OCI-LY7 (cell line): Measurements from ENCODE around the gene YPEL4. TPM values are rescaled to one million over a fixed set of nuclear protein-coding genes. Genes with fewer than 3 reads are reported as not detected.

Experiments used
- BruUV-seq: library from RNA; stranded (reverse); fragments of 400-500 nt; replicated peaks from 2 replicates; lab custom pipeline; 2021; lab: Mats Ljungman, UMichigan
- CTCF ChIA-PET: fragments of 300-600 bp; sonication (Branson Sonifier 250); formaldehyde crosslinking; loops from one replicate; lab custom pipeline; 2022; ENCODE audit warnings: antibody characterized with exemption; ENCODE audit not compliant: unreplicated experiment; lab: Charles Lee
- POLR2A ChIA-PET: fragments of 300-600 bp; sonication (Branson Sonifier 250); formaldehyde crosslinking; loops from one replicate; lab custom pipeline; 2022; ENCODE audit warnings: antibody characterized with exemption; lab: Charles Lee
- DNase-seq: peaks from one replicate; pipeline ENCODE4 v3.0.0-alpha.2; 2015; ENCODE audit warnings: low spot score
- H2AFZ ChIP-seq: fragments of 200-600 bp; sonication (generic), shearing (Covaris generic); 2 replicates; pipeline ENCODE4 v1.6.1; 2014; ENCODE audit warnings: mild to moderate bottlenecking, antibody characterized with exemption, low read length, moderate library complexity
- H3K27ac ChIP-seq: fragments of 200-600 bp; sonication (generic); 2 replicates; pipeline ENCODE4 v1.5.1; 2014; ENCODE audit warnings: mixed run types, low read depth, mild to moderate bottlenecking, moderate library complexity, low read length, inconsistent platforms; ENCODE audit not compliant: poor library complexity, severe bottlenecking
- H3K36me3 ChIP-seq: fragments of 200-600 bp; sonication (generic); 2 replicates; pipeline ENCODE4 v1.6.1; 2014; ENCODE audit warnings: mild to moderate bottlenecking, antibody characterized with exemption, low read length, moderate library complexity, mixed read lengths; ENCODE audit not compliant: insufficient read depth
- H3K4me1 ChIP-seq: fragments of 200-600 bp; sonication (generic); 2 replicates; pipeline ENCODE4 v1.5.1; 2014; ENCODE audit warnings: mild to moderate bottlenecking, low read length; ENCODE audit not compliant: insufficient read depth, poor library complexity, severe bottlenecking
- H3K4me2 ChIP-seq: fragments of 200-600 bp; sonication (generic); 2 replicates; pipeline ENCODE4 v1.6.1; 2014; ENCODE audit warnings: mild to moderate bottlenecking, low read length
- H3K4me3 ChIP-seq: fragments of 200-600 bp; sonication (generic); 2 replicates; pipeline ENCODE4 v1.5.1; 2014; ENCODE audit warnings: mild to moderate bottlenecking, low read depth, low read length; ENCODE audit not compliant: poor library complexity, severe bottlenecking
- H3K79me2 ChIP-seq: fragments of 200-600 bp; sonication (generic); 2 replicates; pipeline ENCODE4 v1.6.1; 2016; ENCODE audit warnings: low read depth, mild to moderate bottlenecking, low read length, moderate library complexity, mixed read lengths; ENCODE audit not compliant: insufficient read depth
- H3K9me2 ChIP-seq: fragments of 200-600 bp; sonication (generic); 2 replicates; pipeline ENCODE4 v1.6.1; 2016; ENCODE audit warnings: mild to moderate bottlenecking, low read length, mixed read lengths; ENCODE audit not compliant: insufficient read depth
- H3K9me3 ChIP-seq: fragments of 200-600 bp; sonication (generic); 2 replicates; pipeline ENCODE4 v1.6.1; 2014; ENCODE audit warnings: mild to moderate bottlenecking, mixed run types, low read length, mixed read lengths
- H4K20me1 ChIP-seq: fragments of 200-600 bp; sonication (generic); 2 replicates; pipeline ENCODE4 v1.6.1; 2014; ENCODE audit warnings: mild to moderate bottlenecking, antibody characterized with exemption, low read length, moderate library complexity, mixed read lengths; ENCODE audit not compliant: insufficient read depth
- CTCF ChIP-seq: fragments of 200-600 bp; sonication (generic); conservative IDR thresholded peaks from 2 replicates; pipeline ENCODE4 v1.5.1; 2014; ENCODE audit warnings: mild to moderate bottlenecking, antibody characterized with exemption, low read length, moderate library complexity, mixed read lengths
- EZH2phosphoT487 ChIP-seq: fragments of 200-600 bp; sonication (generic); IDR thresholded peaks from 2 replicates; pipeline ENCODE4 v1.6.1; 2018; ENCODE audit warnings: low read depth, borderline replicate concordance, mild to moderate bottlenecking, mixed run types, antibody characterized with exemption, low read length, moderate library complexity, mixed read lengths
- intact Hi-C: fragments of 100-400 bp; cut with micrococcal nuclease; formaldehyde crosslinking; loops from one replicate; pipeline ENCODE4 v1.10.0; 2022; ENCODE audit not compliant: unreplicated experiment
- total RNA-seq, 2 experiments: library from RNA; depleted of rRNA in 1 of 2; stranded (reverse); fragments of >200 nt in 1 of 2; shearing (Covaris generic) in 1 of 2; gene quantifications; 2 replicates each; pipeline ENCODE4 v1.2.3, GENCODE V29; 2014 to 2022

YPEL4 gene
- total RNA-seq, 2 experiments from 2014 or later = 0.54 to 0.55 TPM

- H3K4me2 ChIP-seq = peak overlapping the region; percentile 37; the same call in 1 of the 2 replicates
- no peaks in the 10 kb centered on the region for H3K36me3 ChIP-seq
- POLR2A ChIA-PET = interaction anchor here (0.5 to 1.4 kb wide), 5 partner anchors 9 to 320 kb away, joined by 3 to 4 read pairs (median 3); partner anchors contain the start of gene TNKS1BP1
Measured at GRCh38 chr11:57644748-57645688, 4.7 kb downstream of the YPEL4 start.

DNA sequence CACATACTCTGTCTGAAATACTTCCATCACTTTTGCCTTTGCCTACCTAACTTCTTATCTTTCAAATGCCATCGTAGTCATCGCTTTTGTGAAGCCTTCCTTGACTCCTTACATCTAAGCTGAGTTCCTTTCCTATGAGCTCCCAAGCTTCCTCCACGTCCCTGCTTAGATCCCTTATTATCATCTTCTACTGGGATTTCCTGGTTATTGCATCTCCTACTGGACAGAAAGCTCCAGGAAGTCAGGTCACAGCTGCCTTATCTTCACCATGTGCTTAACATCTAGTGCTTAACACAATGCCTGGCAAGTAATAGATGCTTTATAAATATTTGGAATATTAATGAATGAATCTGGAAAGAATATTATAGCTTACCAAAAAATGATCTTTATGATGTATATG lies 5.9 kb downstream of the YPEL4 start:
- H3K36me3 ChIP-seq = no peaks in the 10 kb centered on the region
- no peak overlapping the region for H3K4me2 ChIP-seq
- intact Hi-C loops = loop anchor here (1.0 to 5.0 kb wide), 2 partner anchors 151 to 158 kb away; no protein-coding TSS in a partner anchor
- no peak overlapping the region for H2AFZ ChIP-seq
- H3K9me2 ChIP-seq = no peaks in the 10 kb centered on the region
- no peaks in the 10 kb centered on the region for H4K20me1 ChIP-seq
- no peak overlapping the region for H3K4me3 ChIP-seq
- ChIA-PET CTCF (interaction anchor here (0.7 to 2.0 kb wide), 5 partner anchors 76 to 187 kb away, joined by 3 to 10 read pairs (median 4); partner anchors contain the start of genes RTN4RL2 and UBE2L6), POLR2A (interaction anchor here (0.6 to 1.4 kb wide), 4 partner anchors 9 to 319 kb away, joined by 3 to 4 read pairs (median 4); partner anchors contain the start of gene TNKS1BP1)
- H3K27ac ChIP-seq = no peak overlapping the region
- peaks cover 41% of the 10 kb centered on the region for H3K4me1 ChIP-seq
- no peaks in the 10 kb centered on the region for H3K79me2 ChIP-seq
- H3K9me3 ChIP-seq = no peaks in the 10 kb centered on the region
- DNase-seq = no peak
- BruUV-seq = no TSS peak
- TF ChIP-seq CTCF = no peak
- no peak for TF ChIP-seq EZH2phosphoT487

More at GRCh38 chr11:57644748-57645688, 4.7 kb downstream of the YPEL4 start:
- TF ChIP-seq CTCF (peak; percentile 97), EZH2phosphoT487 (no peak)
- Histone ChIP-seq H2AFZ (0 out of 2 replicates have a peak overlapping the region, but pooled peaks have one; percentile 55), H3K4me1 (peaks cover 38% of the 10 kb centered on the region), H3K4me3 (no peak overlapping the region), H3K9me3 (no peaks in the 10 kb centered on the region), H3K9me2 (no peaks in the 10 kb centered on the region), H4K20me1 (no peaks in the 10 kb centered on the region), H3K79me2 (no peaks in the 10 kb centered on the region), H3K27ac (no peak overlapping the region)
- CTCF ChIA-PET = interaction anchor here (0.5 to 2.0 kb wide), 7 partner anchors 23 to 188 kb away, joined by 3 to 10 read pairs (median 4); partner anchors contain the start of gene RTN4RL2
- BruUV-seq = no TSS peak
- peak; percentile 86 for DNase-seq
- intact Hi-C loops = loop anchor here (1.0 to 5.0 kb wide), 4 partner anchors 152 to 867 kb away; partner anchors contain the start of genes P2RX3 and SSRP1
